Right lobe of liver (tissue), 4 donors: ENCODE measurements around the gene CCT6A.
"Not testable (repeated sequence)": the region's sequence is repeated elsewhere in the genome, so short reads cannot be mapped to it uniquely, and the experiment has no call there.

ENCODE experiments used
- POLR2A ChIP-seq: fragments of 450-650 bp; IDR thresholded peaks from one replicate; pipeline ENCODE4 v1.6.1; 2017; ENCODE audit warnings: antibody characterized with exemption, mild to moderate bottlenecking
- TF ChIP-seq, protein P1 (sequence below), 4 donors: fragments of 200-600 bp in 3 of 4; fragments of 450-650 bp in 1 of 4; IDR thresholded peaks; one replicate each; pipeline versions ENCODE4 v1.5.1 to v1.8.0; 2016 to 2022; ENCODE audit warnings: antibody characterized with exemption in 4 of 4, mild to moderate bottlenecking in 2 of 4
- donor health status: DM: no; HTN: no; CAD: no.
- donor health status: DM: no; HTN: no; CAD: no.
- donor health status: DM: no; HTN: yes; CAD: no.

GRCh38 chr7:56047446-56048116 lies 4.0 kb upstream of the CCT6A start:
- not testable (repeated sequence) for TF ChIP-seq POLR2A
- TF ChIP-seq, protein P1, sequence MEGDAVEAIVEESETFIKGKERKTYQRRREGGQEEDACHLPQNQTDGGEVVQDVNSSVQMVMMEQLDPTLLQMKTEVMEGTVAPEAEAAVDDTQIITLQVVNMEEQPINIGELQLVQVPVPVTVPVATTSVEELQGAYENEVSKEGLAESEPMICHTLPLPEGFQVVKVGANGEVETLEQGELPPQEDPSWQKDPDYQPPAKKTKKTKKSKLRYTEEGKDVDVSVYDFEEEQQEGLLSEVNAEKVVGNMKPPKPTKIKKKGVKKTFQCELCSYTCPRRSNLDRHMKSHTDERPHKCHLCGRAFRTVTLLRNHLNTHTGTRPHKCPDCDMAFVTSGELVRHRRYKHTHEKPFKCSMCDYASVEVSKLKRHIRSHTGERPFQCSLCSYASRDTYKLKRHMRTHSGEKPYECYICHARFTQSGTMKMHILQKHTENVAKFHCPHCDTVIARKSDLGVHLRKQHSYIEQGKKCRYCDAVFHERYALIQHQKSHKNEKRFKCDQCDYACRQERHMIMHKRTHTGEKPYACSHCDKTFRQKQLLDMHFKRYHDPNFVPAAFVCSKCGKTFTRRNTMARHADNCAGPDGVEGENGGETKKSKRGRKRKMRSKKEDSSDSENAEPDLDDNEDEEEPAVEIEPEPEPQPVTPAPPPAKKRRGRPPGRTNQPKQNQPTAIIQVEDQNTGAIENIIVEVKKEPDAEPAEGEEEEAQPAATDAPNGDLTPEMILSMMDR (IDR thresholded peaks at IDR 0.05) = not testable (repeated sequence)
